ENCODE measurements around the gene VGLL4. TPM values are rescaled to one million over a fixed set of nuclear protein-coding genes. Genes with fewer than 3 reads are reported as not detected.

VGLL4 gene
- total RNA-seq, 1 experiment from 2014 or later, result 31.7 TPM

DNA sequence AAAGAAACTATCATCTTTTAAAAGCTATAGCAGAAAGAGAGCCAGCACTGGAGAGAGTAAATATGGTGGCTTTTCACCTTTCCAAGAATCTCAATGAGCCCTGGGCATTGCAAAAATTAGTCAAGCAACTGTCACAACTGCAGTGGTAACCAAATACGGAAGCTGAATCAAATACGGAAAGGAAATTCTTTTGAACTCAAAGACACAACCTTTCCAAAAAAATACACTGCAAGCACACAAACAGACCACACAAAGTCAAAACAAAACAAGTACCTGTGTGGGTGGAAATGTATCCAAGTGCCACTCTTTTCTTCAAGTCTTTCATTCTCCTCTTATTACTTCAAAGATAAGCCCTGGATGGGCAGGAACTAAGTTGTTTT is 17.6 kb downstream of the VGLL4 start:
- Mint-ChIP-seq H3K9me3 (ENCODE audit: unreplicated experiment) (no peaks in the 10 kb centered on the region), H3K4me3 (ENCODE audit: unreplicated experiment) (no peak overlapping the region), H3K36me3 (ENCODE audit: insufficient read depth, unreplicated experiment) (peaks cover 5% of the 10 kb centered on the region), H3K4me1 (ENCODE audit: insufficient read depth, unreplicated experiment) (peaks cover 24% of the 10 kb centered on the region), H3K27ac (ENCODE audit: low read depth, unreplicated experiment) (no peak overlapping the region), H3K27me3 (ENCODE audit: insufficient read depth, unreplicated experiment) (no peaks in the 10 kb centered on the region)
- ChIA-PET CTCF (interaction anchor here (1.1 kb wide), 2 partner anchors 12 to 33 kb away, joined by 4 to 6 read pairs; no protein-coding TSS in a partner anchor), POLR2A (interaction anchor here (1.3 to 1.8 kb wide), 2 partner anchors 9 to 26 kb away, joined by 3 to 5 read pairs; no protein-coding TSS in a partner anchor)
- intact Hi-C loops (cut with micrococcal nuclease), result no loop called here
- TF ChIP-seq, protein P1, sequence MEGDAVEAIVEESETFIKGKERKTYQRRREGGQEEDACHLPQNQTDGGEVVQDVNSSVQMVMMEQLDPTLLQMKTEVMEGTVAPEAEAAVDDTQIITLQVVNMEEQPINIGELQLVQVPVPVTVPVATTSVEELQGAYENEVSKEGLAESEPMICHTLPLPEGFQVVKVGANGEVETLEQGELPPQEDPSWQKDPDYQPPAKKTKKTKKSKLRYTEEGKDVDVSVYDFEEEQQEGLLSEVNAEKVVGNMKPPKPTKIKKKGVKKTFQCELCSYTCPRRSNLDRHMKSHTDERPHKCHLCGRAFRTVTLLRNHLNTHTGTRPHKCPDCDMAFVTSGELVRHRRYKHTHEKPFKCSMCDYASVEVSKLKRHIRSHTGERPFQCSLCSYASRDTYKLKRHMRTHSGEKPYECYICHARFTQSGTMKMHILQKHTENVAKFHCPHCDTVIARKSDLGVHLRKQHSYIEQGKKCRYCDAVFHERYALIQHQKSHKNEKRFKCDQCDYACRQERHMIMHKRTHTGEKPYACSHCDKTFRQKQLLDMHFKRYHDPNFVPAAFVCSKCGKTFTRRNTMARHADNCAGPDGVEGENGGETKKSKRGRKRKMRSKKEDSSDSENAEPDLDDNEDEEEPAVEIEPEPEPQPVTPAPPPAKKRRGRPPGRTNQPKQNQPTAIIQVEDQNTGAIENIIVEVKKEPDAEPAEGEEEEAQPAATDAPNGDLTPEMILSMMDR (IDR thresholded peaks at IDR 0.05; ENCODE audit: unreplicated experiment), result no peak
- no peak for DNase-seq (ENCODE audit: unreplicated experiment)
- BruUV-seq (replicated peaks), result no TSS peak

DNA sequence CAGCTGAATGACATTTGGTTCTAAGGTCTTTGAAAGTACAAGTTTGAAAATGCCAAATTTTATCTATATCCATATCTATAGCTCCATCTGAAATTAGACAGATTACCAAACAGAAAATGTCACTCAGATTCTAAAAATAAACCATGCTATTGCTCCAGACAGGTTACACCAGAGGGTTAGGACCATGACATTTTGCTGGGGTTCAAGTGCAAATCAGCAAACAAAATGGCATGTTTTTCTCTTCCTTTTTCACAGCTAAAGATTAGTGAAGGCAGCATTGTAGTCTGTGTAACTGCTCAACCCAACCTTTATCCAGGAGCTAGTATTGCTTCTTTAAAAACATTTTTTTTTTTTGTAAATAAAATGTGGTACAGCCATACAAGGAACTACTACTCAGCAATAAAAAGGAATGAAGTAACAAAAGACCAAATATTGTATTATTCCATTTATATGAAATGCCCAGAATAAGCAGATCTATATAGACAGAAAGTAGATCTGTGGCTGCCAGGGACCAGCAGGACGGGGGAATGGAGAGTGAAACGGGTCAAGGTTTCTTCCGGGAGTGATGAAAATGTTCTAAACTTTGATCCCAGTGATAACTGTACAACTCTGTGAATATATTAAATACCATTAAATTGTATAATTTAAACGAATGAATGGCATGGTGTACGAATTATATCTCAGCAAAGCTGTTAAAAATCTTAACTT is 18.2 kb downstream of the VGLL4 start:
- no peak overlapping the region for H3K4me3 Mint-ChIP-seq (ENCODE audit: unreplicated experiment)
- ChIA-PET CTCF (interaction anchor here (0.6 to 1.1 kb wide), 3 partner anchors 11 to 210 kb away, joined by 3 to 6 read pairs (median 3); no protein-coding TSS in a partner anchor), POLR2A (interaction anchor here (1.3 kb wide), 1 partner anchor 9 kb away, joined by 3 read pairs; no protein-coding TSS in a partner anchor)
- H3K9me3 Mint-ChIP-seq (ENCODE audit: unreplicated experiment), result no peaks in the 10 kb centered on the region
- no peak for DNase-seq (ENCODE audit: unreplicated experiment)
- TF ChIP-seq, protein P1 (IDR thresholded peaks at IDR 0.05; ENCODE audit: unreplicated experiment), result no peak
- H3K4me1 Mint-ChIP-seq (ENCODE audit: insufficient read depth, unreplicated experiment), result peaks cover 25% of the 10 kb centered on the region
- no peaks in the 10 kb centered on the region for H3K27me3 Mint-ChIP-seq (ENCODE audit: insufficient read depth, unreplicated experiment)
- no peak overlapping the region for H3K27ac Mint-ChIP-seq (ENCODE audit: low read depth, unreplicated experiment)
- intact Hi-C loops (cut with micrococcal nuclease), result no loop called here
- H3K36me3 Mint-ChIP-seq (ENCODE audit: insufficient read depth, unreplicated experiment), result peaks cover 5% of the 10 kb centered on the region
- BruUV-seq (replicated peaks), result no TSS peak

DNA sequence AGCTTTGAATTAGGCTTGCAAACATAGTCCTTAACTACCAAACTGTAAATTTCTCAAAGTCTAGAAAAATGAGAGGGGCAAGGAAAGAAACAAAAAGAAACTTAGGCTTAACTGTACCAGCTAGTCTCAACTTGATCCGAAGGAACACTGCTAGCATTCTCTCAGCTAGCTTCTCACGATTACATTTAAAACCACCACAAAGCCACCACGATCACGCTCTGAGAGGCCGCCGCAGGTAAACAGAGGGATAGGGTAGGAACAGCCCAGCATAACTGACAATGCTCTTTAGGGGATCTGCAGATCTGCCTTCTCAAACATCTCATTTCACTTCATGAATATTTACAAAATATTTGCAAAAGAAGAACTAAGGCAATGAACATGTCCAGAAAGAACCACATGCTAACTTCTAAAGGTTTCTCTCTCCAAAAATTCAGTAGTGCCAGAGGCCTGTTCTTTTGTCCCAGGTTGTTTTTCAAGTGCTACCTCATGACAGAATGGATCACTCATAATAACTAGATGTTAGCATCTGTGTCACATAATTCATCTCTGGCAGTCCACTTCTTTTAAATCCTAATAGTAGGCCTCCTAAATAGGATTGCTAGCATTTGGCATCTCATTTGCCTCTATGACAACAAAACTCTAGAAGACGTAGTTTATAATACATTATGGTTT is 18.9 kb downstream of the VGLL4 start:
- Mint-ChIP-seq H3K4me3 (ENCODE audit: unreplicated experiment) (no peak overlapping the region), H3K4me1 (ENCODE audit: insufficient read depth, unreplicated experiment) (peaks cover 25% of the 10 kb centered on the region), H3K9me3 (ENCODE audit: unreplicated experiment) (no peaks in the 10 kb centered on the region), H3K27ac (ENCODE audit: low read depth, unreplicated experiment) (no peak overlapping the region), H3K27me3 (ENCODE audit: insufficient read depth, unreplicated experiment) (no peaks in the 10 kb centered on the region), H3K36me3 (ENCODE audit: insufficient read depth, unreplicated experiment) (peaks cover 5% of the 10 kb centered on the region)
- CTCF ChIA-PET, result interaction anchor here (0.6 to 0.7 kb wide), 2 partner anchors 73 to 210 kb away, joined by 3 read pairs; no protein-coding TSS in a partner anchor
- TF ChIP-seq, protein P1 (IDR thresholded peaks at IDR 0.05; ENCODE audit: unreplicated experiment), result no peak
- intact Hi-C loops (cut with micrococcal nuclease), result no loop called here
- BruUV-seq (replicated peaks), result no TSS peak
- POLR2A ChIA-PET, result interaction anchor here (0.7 kb wide), 1 partner anchor 9 kb away, joined by 3 read pairs; no protein-coding TSS in a partner anchor
- no peak for DNase-seq (ENCODE audit: unreplicated experiment)

DNA sequence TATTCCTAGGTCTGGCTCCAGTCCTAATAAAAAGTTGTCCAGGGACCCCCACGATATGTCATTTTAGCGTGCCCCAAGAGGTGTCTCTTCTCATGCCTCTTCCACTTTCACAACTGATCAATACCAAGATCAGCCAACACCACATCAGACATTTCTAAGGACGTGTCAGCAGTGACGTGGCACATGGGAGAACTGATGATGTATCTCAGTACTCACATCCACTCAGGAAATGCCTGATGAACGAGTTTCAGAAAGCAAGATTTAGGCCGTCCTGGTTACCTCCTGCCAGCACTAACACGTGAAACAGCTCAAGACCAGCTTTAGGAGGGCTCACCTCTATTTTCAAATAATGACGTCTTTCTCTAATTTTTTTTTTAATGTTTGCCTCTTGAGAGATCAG is 19.6 kb downstream of the VGLL4 start:
- TF ChIP-seq, protein P1 (IDR thresholded peaks at IDR 0.05; ENCODE audit: unreplicated experiment), result no peak
- ChIA-PET CTCF (no interaction called here), POLR2A (interaction anchor here (0.7 kb wide), 1 partner anchor 9 kb away, joined by 3 read pairs; no protein-coding TSS in a partner anchor)
- Mint-ChIP-seq H3K36me3 (ENCODE audit: insufficient read depth, unreplicated experiment) (peaks cover 5% of the 10 kb centered on the region), H3K4me3 (ENCODE audit: unreplicated experiment) (no peak overlapping the region), H3K27me3 (ENCODE audit: insufficient read depth, unreplicated experiment) (no peaks in the 10 kb centered on the region), H3K9me3 (ENCODE audit: unreplicated experiment) (no peaks in the 10 kb centered on the region), H3K27ac (ENCODE audit: low read depth, unreplicated experiment) (no peak overlapping the region), H3K4me1 (ENCODE audit: insufficient read depth, unreplicated experiment) (peaks cover 25% of the 10 kb centered on the region)
- BruUV-seq (replicated peaks), result no TSS peak
- intact Hi-C loops (cut with micrococcal nuclease), result no loop called here
- no peak for DNase-seq (ENCODE audit: unreplicated experiment)
